SU-DHL-6 (cell line): ENCODE measurements around the gene TMEM87B.

Source experiments
- H2AFZ ChIP-seq: fragments of 200-600 bp; sonication (generic); 2 replicates; pipeline ENCODE4 v1.6.1; 2014; ENCODE audit warnings: low read depth, mild to moderate bottlenecking, moderate library complexity, mixed read lengths, antibody characterized with exemption, low read length; ENCODE audit not compliant: severe bottlenecking
- H3F3A ChIP-seq: fragments of 200-600 bp; shearing (Covaris generic); 2 replicates; pipeline ENCODE4 v1.6.0; 2016; ENCODE audit warnings: antibody characterized with exemption, mild to moderate bottlenecking; ENCODE audit not compliant: insufficient read depth
- H3K27ac ChIP-seq: fragments of 200-600 bp; sonication (generic); 2 replicates; pipeline ENCODE4 v1.5.1; 2016; ENCODE audit warnings: low read depth, mild to moderate bottlenecking, low read length, moderate library complexity, mixed read lengths
- H3K27me3 ChIP-seq: fragments of 200-600 bp; sonication (generic), shearing (Covaris generic); 2 replicates; pipeline ENCODE4 v1.6.0; 2014; ENCODE audit warnings: mild to moderate bottlenecking, low read length
- H3K36me3 ChIP-seq: fragments of 200-600 bp; sonication (generic); 2 replicates; pipeline ENCODE4 v1.6.1; 2014; ENCODE audit warnings: mild to moderate bottlenecking, low read length, mixed read lengths
- H3K4me2 ChIP-seq: fragments of 300-600, 200-600 bp; shearing (Covaris generic), sonication (generic); 2 replicates; pipeline ENCODE4 v1.6.0; 2014; ENCODE audit warnings: low read length, low read depth, mild to moderate bottlenecking; ENCODE audit not compliant: poor library complexity, severe bottlenecking
- H3K4me3 ChIP-seq: fragments of 200-600 bp; sonication (generic); 2 replicates; pipeline ENCODE4 v1.5.1; 2014; ENCODE audit warnings: antibody characterized with exemption, low read length, mild to moderate bottlenecking, mixed read lengths; ENCODE audit not compliant: insufficient read depth, poor library complexity, severe bottlenecking
- H3K79me2 ChIP-seq: fragments of 200-600 bp; sonication (generic); 2 replicates; pipeline ENCODE4 v1.6.1; 2014; ENCODE audit warnings: mild to moderate bottlenecking, low read length, moderate library complexity; ENCODE audit not compliant: insufficient read depth
- H3K9ac ChIP-seq: fragments of 200-600 bp; sonication (generic); 2 replicates; pipeline ENCODE4 v1.7.0; 2014; ENCODE audit warnings: mild to moderate bottlenecking, low read length
- H3K9me2 ChIP-seq: fragments of 200-600 bp; sonication (generic); replicated peaks from 2 replicates; pipeline ENCODE4 v1.6.1; 2014; ENCODE audit warnings: low read length; ENCODE audit not compliant: insufficient read depth
- H3K9me3 ChIP-seq: fragments of 200-600 bp; sonication (generic); 2 replicates; pipeline ENCODE4 v1.6.1; 2014; ENCODE audit warnings: low read length, mixed read lengths; ENCODE audit not compliant: insufficient read depth
- H4K20me1 ChIP-seq: fragments of 200-600 bp; sonication (generic); 2 replicates; pipeline ENCODE4 v1.6.1; 2014; ENCODE audit warnings: low read depth, mild to moderate bottlenecking, antibody characterized with exemption, low read length, moderate library complexity, mixed read lengths
- CTCF ChIP-seq: fragments of 200-600 bp; sonication (generic); IDR thresholded peaks from one replicate; pipeline ENCODE4 v1.5.1; 2017; ENCODE audit warnings: antibody characterized with exemption, mild to moderate bottlenecking, low read length, moderate library complexity; ENCODE audit not compliant: insufficient read depth, poor library complexity, severe bottlenecking
- EZH2phosphoT487 ChIP-seq: fragments of 200-600 bp; sonication (generic), shearing (Covaris generic); conservative IDR thresholded peaks from 2 replicates; pipeline ENCODE4 v1.6.1; 2018; ENCODE audit warnings: mild to moderate bottlenecking, antibody characterized with exemption, low read length, moderate library complexity, mixed read lengths

Gene TMEM87B

DNA sequence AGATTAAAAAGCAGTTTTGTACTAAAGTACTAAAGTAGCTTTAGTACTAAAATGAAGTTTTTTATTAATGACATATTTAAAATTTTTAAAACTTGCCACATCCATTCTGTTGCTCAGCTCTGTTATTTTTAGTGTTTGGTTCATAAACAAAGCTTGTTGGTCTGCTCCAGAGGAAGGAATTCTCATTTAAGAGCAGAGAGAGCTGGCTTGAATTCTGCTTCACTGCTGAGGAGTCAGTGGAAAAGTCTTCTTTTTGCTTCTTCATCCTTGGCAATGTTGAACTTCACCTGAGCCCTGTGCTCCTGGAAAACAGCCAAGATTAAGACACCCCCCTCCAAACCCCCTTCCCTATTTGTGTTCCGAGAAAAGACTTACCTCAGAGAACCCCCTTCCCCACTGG lies 40.6 kb downstream of the TMEM87B start:
- Histone ChIP-seq H3K9me2 (no peaks in the 10 kb centered on the region), H3K4me2 (no peak overlapping the region), H3K9ac (no peak overlapping the region), H3K4me3 (no peak overlapping the region), H4K20me1 (no peaks in the 10 kb centered on the region), H3K9me3 (no peaks in the 10 kb centered on the region), H3K79me2 (no peaks in the 10 kb centered on the region), H3F3A (peaks cover 14% of the 10 kb centered on the region), H3K27me3 (no peaks in the 10 kb centered on the region), H3K36me3 (peaks cover 41% of the 10 kb centered on the region), H3K27ac (no peak overlapping the region), H2AFZ (no peak overlapping the region)
- TF ChIP-seq EZH2phosphoT487 (no peak), CTCF (no peak)

- H4K20me1 ChIP-seq = no peaks in the 10 kb centered on the region
- H3K36me3 ChIP-seq = peaks cover 46% of the 10 kb centered on the region
- H3K9me2 ChIP-seq = no peaks in the 10 kb centered on the region
- H2AFZ ChIP-seq = no peak overlapping the region
- peaks cover 14% of the 10 kb centered on the region for H3F3A ChIP-seq
- H3K9me3 ChIP-seq = no peaks in the 10 kb centered on the region
- no peak for TF ChIP-seq EZH2phosphoT487
- TF ChIP-seq CTCF = no peak
- no peak overlapping the region for H3K9ac ChIP-seq
- H3K27me3 ChIP-seq = no peaks in the 10 kb centered on the region
- no peaks in the 10 kb centered on the region for H3K79me2 ChIP-seq
- no peak overlapping the region for H3K27ac ChIP-seq
- H3K4me3 ChIP-seq = no peak overlapping the region
- no peak overlapping the region for H3K4me2 ChIP-seq
Measured at GRCh38 chr2:112096098-112096497, 41.0 kb downstream of the TMEM87B start.

GRCh38 chr2:112108178-112108832 lies 53.2 kb downstream of the TMEM87B start:
- Histone ChIP-seq H3K79me2 (no peaks in the 10 kb centered on the region), H3K36me3 (peaks cover 67% of the 10 kb centered on the region), H3K4me2 (no peak overlapping the region), H3K27me3 (no peaks in the 10 kb centered on the region), H4K20me1 (no peaks in the 10 kb centered on the region), H3K4me3 (no peak overlapping the region), H3K27ac (no peak overlapping the region), H3K9ac (no peak overlapping the region), H3K9me3 (peaks cover 17% of the 10 kb centered on the region; the same call in 1 of the 2 replicates), H3K9me2 (no peaks in the 10 kb centered on the region), H3F3A (no peaks in the 10 kb centered on the region), H2AFZ (no peak overlapping the region)
- no peak for TF ChIP-seq EZH2phosphoT487
- no peak for TF ChIP-seq CTCF
